Activated naive CD4-positive, alpha-beta T cell (primary cell): ENCODE results near the gene LCN1.
"Not testable (repeated sequence)": the region's sequence is repeated elsewhere in the genome, so short reads cannot be mapped to it uniquely, and the experiment has no call there.

Experiments used
- DNase-seq, 4 experiments: peaks; one replicate each; lab custom pipeline; 2025; lab: John Stamatoyannopoulos, UW

LCN1 gene

GRCh38 chr9:135522137-135522877, 1.1 kb downstream of the LCN1 start:
- no peak for DNase-seq

GRCh38 chr9:135522931-135523330, 1.7 kb downstream of the LCN1 start:
- no peak for DNase-seq

- DNase-seq = no peak
Observed at GRCh38 chr9:135523521-135524129, 2.4 kb downstream of the LCN1 start.

GRCh38 chr9:135524130-135524861, 3.1 kb downstream of the LCN1 start:
- no peak for DNase-seq

DNA sequence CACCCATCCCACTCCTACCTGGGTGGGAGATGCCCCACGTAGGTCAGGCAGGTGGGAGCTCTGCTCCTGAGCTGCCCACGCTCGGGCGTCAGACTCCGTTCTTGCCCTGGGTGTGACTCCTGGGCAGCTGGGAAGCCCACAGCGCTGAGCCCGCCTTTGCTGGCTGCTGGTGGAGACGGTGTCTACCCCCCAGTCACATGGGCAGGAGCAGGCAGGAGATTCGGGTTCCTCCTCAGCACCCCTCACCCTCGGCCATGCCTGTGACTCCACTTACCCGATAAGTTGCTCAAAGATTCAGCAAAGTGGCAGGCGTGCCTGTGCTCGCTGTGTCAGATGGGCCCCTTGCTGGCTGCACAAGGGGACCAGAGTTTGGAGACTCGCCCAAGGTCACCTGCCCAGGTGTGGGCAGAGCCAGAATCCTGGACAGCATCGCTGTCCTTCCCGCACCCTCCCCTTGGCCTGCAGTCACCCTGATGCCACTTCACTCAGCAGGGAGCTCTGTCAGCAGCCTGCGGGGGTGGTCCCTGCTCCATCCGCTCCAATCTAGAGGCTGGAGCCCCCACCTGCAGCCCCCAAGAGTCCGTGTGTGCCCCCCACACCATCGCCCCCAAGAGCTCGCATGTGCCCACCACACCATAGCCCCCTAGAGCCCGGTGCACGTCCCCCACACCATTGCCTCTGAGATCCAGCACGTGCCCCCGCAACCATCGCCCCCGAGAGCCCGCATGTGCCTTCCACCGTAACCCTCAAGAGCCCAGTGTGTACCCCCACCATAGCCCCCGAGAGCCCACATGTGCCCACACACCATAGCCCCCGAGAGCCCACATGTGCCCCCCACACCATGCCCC, 4.2 kb downstream of the LCN1 start:
- DNase-seq = no peak

GRCh38 chr9:135526089-135526729, 5.0 kb downstream of the LCN1 start:
- DNase-seq = no peak

DNA sequence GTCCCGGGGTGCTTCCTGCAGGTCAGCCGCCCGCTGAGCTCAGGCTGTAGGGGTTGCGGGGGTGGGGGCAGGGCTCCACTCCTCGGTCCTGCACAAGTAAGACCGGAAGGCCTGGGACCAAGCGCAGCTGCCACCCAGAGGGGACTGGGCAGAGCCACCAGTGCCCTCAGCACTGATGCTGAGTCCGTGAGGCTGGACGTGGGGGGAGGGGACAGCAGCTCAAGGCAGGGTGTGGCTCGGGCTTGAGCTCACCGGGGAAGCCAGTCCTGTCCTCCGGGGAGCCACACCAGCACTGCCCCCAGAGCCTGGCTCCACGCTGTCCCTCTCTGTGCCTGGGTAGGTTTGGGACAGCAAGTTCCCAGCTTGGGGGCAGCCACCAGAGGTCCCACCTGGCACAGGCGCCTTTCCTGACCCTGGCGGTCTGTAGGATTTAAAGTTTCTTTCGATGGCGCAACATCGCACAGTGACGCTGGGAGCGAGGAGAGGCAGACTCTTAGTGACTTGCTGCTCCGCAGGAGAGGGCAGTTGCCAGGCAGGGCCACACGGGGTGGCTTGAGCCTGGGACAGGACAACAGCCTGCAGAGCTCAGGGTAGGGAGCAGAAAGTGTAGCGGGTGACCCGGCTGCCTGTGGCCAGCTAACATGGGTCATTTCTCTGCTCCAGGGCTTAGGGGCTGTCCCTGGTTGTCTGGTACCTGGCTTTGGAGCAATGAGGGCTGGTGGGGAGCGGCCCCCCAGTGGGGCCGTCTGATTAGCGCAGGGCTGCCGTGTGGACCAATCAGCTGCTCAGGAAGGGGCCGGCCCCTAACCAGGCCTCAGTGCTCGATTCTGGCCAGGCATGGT, 5.7 kb downstream of the LCN1 start:
- DNase-seq = no peak

- DNase-seq = not testable (repeated sequence)
Observed at GRCh38 chr9:135528842-135529435, 7.7 kb downstream of the LCN1 start.

DNA sequence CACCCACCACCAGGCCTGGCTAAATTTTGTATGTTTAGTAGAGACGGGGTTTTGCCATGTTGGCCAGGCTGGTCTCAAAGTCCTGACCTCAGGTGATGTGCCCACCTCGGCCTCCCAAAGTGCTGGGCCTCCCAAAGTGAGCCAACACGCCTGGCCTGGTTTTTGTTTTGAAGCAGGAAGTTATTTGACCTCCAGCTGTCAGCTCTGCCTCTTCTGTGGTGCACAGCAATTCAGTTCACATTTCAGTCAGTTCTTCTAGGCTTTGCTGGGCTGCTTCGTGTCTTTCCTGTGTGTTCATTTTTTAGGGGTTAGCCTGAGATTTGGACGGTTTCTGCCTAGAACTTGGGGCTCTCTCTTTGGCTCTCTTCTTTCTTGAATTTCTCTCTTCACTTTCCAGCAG, 8.9 kb downstream of the LCN1 start:
- DNase-seq = no peak

GRCh38 chr9:135531096-135531495, 9.9 kb downstream of the LCN1 start:
- DNase-seq = no peak

DNA sequence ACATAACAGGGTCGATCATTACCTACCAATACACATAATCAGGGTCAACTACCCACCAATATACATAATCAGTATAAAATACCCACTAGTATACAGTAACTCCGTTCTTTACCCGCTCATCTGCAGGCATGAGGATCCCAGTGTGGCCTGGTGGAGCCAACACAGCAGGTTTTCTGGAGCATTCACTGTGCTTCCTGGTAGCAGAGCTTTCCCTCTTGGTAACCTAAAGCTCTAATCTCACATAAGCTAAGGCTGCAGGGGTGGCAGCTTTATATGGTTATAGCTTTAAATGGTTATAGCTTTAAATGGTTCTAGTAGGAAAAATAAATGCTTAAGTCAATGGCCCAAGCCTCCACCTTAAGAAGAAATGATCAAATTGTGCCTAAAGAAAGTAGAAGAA, 11.9 kb downstream of the LCN1 start:
- no peak for DNase-seq

DNA sequence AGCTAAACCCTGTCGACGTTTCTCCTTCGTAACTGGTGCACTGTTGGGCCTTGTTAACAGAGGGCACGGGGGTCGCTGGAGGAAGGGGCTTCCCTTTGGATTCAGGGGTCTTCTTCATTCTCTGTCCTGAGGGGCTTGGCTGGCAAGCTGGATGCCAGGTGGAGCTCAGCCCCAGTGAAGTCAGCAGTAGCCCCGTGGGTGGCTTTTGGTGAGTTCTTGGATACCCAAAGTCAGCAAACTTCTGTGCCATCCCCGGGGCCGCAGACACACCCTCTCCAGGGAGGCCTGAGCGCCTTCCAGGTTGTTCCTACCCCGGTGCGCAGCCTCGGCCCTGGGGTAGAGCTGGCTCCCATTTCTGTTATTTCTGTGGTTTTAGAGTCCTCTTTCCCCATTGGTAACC, 12.4 kb downstream of the LCN1 start:
- no peak for DNase-seq

GRCh38 chr9:135534192-135534711, 13.0 kb downstream of the LCN1 start:
- DNase-seq = not testable (repeated sequence)

GRCh38 chr9:135534826-135535225, 13.6 kb downstream of the LCN1 start:
- not testable (repeated sequence) for DNase-seq

DNA sequence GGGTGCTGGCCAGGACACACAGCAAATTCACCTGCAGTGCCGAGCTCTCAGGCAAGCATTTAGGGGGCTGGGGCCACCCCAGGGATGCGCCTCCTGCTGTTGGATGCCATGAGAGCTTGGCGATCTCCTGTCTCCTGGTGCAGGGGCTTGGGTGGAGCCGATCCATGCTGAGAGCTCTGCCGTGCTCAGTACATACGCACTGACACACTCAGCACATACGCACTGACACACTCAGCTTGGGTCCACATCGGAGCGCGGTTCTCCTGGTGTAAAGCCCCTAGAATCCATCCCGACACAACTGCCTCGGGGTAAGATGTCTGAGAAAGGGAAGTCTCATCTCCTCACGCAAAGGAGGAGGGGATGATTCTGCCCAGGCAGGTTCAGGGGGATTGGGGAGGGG, 14.4 kb downstream of the LCN1 start:
- DNase-seq = not testable (repeated sequence)

GRCh38 chr9:135536216-135536615, 15.0 kb downstream of the LCN1 start:
- no peak for DNase-seq

- DNase-seq = not testable (repeated sequence)
Observed at GRCh38 chr9:135543262-135543894, 22.1 kb downstream of the LCN1 start.

DNA sequence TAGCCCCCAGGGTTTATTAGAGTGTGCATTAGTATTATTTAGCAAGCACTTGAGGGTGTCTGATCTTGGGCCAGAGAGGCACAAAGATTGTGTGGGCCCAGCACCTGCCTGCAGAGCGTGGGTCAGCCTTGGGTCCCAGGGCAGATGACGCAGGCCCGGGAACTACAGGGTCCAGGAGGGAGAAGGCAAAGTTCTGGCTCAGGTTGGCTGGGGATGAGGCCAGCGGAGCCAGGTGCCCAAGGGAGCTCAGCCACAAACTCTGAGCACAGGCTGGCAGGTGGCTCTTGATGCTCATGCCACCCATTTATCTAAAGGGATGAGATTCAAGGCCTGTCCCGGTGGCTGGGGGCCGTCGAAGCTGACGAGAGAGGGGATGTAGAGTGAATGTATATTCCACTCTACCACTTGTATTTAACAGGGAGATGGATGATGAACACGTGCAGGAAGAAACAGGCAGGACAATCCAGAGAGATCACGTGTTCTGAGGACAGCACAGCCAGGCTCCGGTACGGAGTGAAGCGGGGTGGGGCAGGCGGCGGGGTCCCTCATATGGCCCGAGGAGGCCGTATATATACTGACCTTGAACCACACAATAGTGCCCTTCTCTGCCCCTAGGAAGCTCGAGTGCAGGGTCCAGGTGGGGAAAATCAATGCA, 23.9 kb downstream of the LCN1 start:
- no peak for DNase-seq

DNA sequence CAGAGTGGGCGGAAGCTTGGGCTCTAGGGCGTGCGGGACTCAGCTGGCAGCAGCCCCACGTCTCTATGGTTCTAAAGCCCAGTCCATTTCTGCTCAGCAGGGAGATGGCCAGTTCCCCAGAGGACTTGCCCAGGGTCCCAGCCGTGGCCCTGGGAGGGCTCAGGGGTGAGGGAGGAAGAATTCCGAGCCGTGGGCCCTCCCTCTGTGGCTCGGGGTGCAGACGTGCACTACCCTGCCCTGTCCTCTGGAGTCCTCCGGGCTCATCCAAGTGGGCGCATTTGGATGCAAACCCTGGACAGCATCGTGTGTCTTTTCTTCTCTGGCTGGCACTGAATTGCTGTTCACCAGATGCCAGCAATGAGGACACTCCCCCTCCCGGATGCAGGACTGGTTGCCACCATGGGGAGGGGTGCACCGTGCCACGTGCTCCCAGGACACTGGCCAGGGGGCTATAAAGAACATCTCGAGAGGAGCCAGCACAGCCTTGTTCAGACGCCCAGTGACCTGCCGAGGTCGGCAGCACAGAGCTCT, 24.5 kb downstream of the LCN1 start, which contains the start of gene OBP2A:
TSS of gene OBP2A (plus strand) at position 481 of the 531 bp plus-strand sequence. CDS start 55 bp downstream, outside the sequence.
- not testable (repeated sequence) for DNase-seq
